Measurements from ENCODE around the gene CTAG1A.
"Not testable (repeated sequence)": the region's sequence is repeated elsewhere in the genome, so short reads cannot be mapped to it uniquely, and the experiment has no call there.

Gene CTAG1A

DNA sequence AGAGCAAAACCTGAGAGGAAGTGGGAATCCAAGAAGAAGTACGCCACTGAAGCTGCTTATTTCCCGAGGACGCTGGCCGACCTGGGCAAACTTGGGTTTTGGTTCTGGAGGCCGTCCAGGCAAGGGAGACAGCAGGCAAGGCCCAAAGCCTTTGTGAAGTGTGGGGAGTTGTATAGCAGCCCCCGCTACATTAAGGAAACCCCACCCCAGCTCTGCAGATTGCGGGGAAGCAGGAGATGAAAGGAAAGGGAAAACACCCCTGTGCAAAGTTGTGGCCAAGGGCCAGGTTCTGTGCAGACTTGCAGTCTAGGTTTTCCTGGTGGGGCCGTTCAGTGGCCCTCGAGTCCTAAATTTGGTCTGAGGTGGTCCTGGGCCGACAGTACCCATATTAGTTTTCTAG lies 11.9 kb upstream of the CTAG1A start:
- DNase-seq (ENCODE audit: low read depth): not testable (repeated sequence)

DNA sequence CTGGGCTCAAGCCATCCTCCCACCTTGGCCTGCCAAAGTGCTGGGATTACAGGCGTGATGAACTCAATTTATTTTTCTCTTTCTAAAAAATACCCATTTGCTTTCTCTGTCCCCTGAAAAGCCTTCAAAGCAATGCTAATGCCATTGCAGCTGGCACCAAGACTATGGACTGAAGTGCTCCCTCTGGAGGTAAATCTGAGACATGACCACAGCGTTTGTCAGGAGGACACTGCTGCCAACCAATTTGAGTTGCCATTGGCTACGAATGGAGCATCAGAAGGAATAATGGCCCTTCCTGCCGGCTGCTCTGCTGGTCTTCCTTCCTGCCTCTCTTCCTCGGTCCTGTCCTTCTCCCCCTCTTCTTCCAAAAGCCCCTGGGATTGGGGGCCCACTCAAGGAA lies 9.9 kb upstream of the CTAG1A start:
- DNase-seq (ENCODE audit: low read depth): not testable (repeated sequence)

DNA sequence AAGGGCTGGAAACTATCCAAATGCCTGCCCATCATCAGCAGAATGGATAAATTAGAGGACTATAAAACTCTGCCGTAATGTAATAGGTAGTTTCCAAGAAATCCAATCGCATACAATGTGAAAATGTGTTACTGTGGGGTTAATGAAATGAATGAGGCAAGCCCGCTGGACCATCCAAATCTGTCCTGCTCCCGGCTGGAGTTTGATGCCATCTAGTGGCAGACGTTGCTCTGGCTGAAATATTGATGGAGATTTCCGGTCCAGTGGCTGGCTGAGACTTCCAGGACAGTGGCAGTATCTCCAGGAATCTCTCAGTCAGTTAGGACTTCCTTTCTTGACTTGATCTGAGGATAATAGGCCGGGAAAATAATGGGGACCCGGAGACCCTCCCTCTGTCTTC lies 1.9 kb upstream of the CTAG1A start:
- DNase-seq (ENCODE audit: low read depth): not testable (repeated sequence)

DNA sequence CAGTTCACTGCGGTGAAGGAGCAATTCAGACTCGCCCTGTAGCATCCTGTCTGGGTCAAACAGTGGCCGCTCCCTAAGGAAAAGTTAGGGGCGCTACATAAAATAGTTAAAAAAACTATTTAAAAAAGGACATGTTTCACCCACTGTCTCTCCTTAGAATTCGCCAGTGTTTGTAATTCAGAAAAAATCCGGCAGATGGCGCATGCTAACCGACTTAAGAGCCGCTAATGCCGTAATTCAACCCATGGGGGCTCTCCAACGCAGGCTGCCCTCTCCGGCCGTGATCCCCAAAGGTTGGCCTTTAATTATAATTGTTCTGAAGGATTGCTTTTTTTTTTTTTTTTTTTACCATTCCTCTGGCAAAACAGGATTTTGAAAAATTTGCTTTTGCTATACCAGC lies 5.5 kb downstream of the CTAG1A start:
- not testable (repeated sequence) for DNase-seq (ENCODE audit: low read depth)

DNA sequence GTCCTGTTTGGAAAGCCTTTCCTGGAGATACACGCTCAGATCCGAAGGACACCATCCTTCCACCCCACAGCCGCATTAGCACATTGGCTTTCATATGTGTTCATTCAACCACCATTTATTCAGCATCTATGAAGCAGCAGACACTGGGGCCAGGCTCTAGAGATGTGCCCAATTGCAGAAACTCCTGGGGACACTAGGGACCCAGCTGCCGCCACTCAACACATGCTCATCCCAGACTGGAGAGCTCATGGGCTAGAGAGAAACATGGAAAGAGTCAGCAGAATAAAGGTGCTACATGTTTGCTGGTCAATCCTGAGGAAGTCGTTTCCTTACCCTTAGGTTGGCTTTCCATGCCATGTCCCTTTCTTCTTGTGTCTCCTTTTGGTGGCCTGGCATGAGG lies 7.6 kb downstream of the CTAG1A start:
- no peak for DNase-seq (ENCODE audit: low read depth)

DNA sequence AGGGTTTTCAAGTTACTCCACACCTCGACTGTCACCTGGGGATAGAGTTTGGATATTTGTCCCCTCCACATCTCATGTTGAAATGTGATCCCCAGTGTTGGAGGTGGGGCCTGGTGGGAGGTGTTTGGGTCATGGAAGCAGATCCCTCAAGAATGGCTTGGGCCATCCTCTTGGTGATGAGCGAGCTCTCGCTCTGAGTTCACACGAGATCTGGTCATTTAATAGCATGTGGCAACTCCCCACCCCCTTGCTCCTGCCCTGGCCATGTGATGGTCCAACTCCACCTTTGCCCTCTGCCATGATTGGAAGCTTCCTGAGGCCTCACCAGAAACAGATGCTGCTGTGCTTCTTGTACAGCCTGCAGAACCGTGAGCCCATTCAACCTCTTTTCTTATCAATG lies 8.3 kb downstream of the CTAG1A start:
- no peak for DNase-seq (ENCODE audit: low read depth)

DNA sequence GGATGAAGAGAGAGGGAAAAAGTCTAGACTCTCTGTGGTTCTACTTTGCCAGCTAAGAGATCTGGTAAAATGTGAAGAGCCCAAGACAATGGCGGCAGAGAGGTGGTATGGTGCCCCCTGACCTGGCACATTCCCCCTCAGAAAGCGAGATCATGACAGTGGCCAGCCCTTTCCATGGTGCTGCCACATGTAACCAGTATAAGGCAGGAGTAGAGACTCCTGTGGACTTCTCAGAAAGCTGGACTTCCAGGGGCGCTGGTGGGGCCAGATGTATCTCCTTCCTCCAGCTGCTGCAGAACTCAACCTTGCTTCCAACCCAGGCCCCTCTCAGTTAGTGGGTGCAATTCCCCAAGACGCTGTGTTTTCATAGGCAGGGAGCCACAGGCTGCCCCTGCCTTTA lies 9.6 kb downstream of the CTAG1A start:
- DNase-seq (ENCODE audit: low read depth): no peak

GRCh38 chrX:154595559-154596249 lies 10.8 kb downstream of the CTAG1A start:
- no peak for DNase-seq (ENCODE audit: low read depth)

DNA sequence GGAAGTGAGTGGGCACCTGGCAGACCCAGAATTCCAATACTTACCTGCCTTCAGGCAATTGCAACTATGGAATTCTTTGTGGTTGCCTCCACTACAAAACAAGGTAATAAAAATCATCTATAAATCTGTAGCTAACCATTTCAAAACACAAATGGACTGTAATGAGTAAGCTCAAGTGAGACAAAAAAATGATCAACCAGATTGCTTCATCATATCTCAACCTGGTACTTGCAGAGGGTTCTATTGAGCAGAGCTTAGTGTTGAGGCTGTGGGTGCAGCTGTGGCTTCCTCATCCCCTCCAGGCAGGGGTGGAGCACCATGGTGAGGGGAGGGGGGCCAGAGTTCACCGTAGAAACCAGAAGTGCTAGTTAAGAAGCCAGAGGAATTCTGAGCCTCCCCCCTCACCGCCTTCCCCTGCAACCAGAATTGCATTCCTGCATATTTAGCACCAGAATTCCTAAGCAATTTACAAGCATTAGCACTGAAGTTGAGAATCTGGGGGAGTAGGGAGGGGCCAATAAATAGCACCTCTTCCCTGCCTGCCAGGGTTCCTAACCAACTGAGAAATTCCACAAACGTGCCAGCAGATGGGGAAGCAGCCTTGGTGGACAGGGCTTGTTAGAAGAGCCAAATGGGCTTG lies 11.5 kb downstream of the CTAG1A start:
- DNase-seq (ENCODE audit: low read depth): no peak

- no peak for DNase-seq (ENCODE audit: low read depth)
These were observed 12.3 kb downstream of the CTAG1A start for GRCh38 chrX:154597221-154597620.

GRCh38 chrX:154598656-154599055 lies 13.7 kb downstream of the CTAG1A start:
- no peak for DNase-seq (ENCODE audit: low read depth)

DNA sequence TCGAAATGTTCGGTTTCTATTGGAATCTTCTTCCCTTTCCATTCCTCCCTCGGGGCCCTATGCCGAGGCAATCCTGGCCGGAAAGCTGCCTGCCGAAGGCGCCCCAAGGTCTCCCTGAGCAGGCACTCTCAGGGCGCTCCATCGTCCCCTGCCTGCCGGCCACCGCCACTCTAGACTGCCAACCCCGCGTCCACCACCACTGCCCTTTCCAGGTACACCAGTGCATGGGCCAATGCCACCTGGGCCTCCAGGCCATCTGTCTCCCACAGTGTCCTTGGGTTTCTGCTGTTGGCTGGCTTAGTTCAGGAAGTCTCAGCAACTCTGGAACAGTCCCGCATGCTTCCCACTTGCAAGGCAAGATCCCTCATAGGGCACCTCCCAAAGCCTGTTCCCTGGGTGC lies 14.6 kb downstream of the CTAG1A start:
- DNase-seq (ENCODE audit: low read depth): no peak

DNA sequence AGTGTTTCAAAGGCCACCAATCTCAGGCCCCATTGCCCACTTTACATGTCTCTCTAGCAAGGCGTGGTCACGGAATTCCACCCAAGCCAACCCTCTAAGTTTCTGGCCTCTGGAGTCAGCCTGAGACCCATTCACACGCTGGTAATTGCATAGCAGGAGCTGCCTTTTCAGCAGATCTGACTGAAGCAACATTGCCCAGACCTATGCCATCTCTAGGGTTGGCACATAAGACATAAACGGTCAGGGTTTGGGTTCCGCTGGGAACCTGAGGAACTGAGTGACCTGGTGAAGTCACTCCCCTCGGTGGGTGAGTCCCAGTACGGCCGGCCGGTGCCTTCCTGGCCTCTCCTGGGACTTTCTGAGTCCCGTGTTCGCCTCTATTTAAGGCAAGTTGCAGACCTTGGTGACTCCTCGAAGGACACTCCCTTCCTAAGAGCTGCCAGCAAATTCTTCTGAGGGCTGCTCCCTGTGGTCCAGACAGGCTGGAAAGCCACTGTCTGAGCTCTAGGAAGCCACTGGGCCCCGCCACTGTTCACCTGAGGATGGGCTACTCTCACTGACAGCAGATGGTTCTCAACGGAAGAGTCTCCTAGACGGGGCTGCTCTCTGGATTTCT lies 15.9 kb downstream of the CTAG1A start:
- DNase-seq (ENCODE audit: low read depth): no peak

GRCh38 chrX:154602226-154602625 lies 17.3 kb downstream of the CTAG1A start:
- DNase-seq (ENCODE audit: low read depth): no peak

- no peak for DNase-seq (ENCODE audit: low read depth)
These were observed 18.0 kb downstream of the CTAG1A start for GRCh38 chrX:154602766-154603437.

DNA sequence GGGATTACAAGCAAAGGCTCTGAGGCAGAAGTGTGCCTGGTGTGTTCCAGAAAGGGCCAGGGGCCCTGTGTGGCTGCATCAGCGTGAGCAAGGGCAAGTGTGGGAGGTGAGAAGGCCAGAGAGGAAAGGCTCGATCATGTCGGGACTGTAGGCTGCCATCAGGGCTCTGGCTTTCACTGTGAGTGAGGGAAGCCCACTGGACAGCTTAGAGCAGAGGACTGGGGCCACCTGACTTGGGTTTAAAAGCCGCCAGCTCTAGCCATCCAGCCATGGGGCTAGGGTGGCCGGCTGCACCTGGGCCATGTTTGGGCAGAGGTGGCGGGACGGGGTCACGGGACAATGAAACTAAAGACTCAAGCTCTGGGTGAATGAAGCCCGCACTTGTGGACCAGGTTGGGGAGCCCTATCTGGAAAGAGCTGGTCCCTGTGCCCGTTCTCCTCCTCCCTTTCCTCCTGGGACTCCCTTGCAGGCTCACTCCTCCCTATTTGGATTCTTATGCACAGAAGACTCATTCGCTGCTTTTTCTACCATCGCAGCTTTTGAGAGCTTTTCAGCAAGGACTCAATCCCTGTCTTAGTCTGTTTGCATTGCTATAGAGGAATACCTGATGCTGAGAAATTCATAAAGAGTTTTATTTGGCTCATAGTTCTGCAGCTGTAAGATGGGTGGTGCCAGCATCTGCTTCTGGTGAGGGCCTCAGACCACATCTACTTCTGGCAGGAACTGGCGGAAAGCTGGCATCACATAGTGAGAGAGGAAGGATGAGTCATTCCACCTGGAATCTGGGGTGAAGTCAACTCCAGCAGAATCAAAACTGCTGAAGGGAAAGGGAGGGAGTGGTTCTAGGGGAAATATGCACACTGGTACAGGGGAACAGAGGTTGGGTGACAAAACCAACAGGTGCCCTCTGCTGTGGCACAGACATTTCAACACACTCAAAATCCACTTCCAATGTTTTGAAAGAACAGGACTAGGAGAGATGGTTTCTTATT lies 18.8 kb downstream of the CTAG1A start:
- no peak for DNase-seq (ENCODE audit: low read depth)

- DNase-seq (ENCODE audit: low read depth): no peak
These were observed 20.6 kb downstream of the CTAG1A start for GRCh38 chrX:154605566-154605965.

DNA sequence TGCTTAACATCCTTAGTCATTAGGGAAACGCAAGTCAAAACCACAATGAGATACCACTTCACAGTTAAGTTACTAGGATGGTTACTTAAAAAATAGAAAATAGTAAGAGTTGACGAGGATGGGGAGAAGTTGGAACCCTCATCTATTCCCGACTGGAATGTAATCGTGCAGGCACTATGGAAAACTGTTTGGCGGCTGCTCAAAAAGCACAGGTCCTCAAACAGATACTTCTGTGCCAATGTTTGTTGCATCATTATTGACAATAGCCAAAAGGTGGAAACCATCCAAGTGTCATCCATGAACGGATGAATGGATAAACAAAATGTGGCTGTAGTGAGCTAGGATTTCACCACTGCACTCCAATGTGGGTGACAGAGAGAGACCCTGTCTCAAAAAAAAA lies 22.4 kb downstream of the CTAG1A start:
- no peak for DNase-seq (ENCODE audit: low read depth)

DNA sequence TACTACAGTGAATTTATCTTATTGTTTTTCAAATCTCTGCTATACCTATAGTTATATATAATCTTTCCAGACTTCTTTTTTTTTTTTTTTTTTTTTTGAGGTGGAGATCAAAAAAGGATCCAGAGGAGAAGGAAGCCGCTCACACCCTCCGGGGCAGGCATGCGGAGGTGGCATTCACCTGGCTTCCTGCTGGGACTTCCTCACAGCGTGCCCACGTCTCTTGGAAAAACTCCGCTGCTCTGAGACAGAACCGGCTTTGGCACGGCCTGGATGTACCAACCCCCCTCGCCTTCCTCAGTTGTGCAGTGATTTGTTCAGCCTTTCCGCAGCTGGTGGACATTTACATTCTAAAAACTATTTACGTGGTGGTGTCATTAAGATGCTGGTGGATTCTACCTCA lies 23.0 kb downstream of the CTAG1A start:
- DNase-seq (ENCODE audit: low read depth): not testable (repeated sequence)

- not testable (repeated sequence) for DNase-seq (ENCODE audit: low read depth)
These were observed 23.9 kb downstream of the CTAG1A start for GRCh38 chrX:154608823-154609222.

- not testable (repeated sequence) for DNase-seq (ENCODE audit: low read depth)
These were observed 26.2 kb downstream of the CTAG1A start for GRCh38 chrX:154611146-154611545.

GRCh38 chrX:154613586-154613985 lies 28.7 kb downstream of the CTAG1A start:
- not testable (repeated sequence) for DNase-seq (ENCODE audit: low read depth)

Data from stimulated activated CD8-positive, alpha-beta memory T cell treated with anti-CD3 and anti-CD28 coated beads, Interleukin-7, amount 100 ng/mL, for 24 hours (primary cell).